ENCODE data around the gene NELFA.

- TF ChIP-seq EZH2 (IDR thresholded peaks at IDR 0.05): no peak
- 0 out of 2 replicates have a peak, but pooled peaks have one; percentile 24 for TF ChIP-seq POLR2AphosphoS5 (IDR thresholded peaks at IDR 0.05; ENCODE audit: borderline replicate concordance, low read depth, low read length)
- no peak for TF ChIP-seq FOXP2 (optimal IDR thresholded peaks at IDR 0.05; ENCODE audit: control extremely low read depth, extremely low read length, insufficient read depth)
Measured at GRCh38 chr4:1983053-1983845, 25.5 kb downstream of the NELFA start.

Measured in SK-N-MC (cell line).